ENCODE results near the gene SLC39A8. TPM values are rescaled to one million over a fixed set of nuclear protein-coding genes. Genes with fewer than 3 reads are reported as not detected.

SLC39A8 gene
- total and polyA plus RNA-seq, 9 of the 15 experiments (the other 6 are each of a cell fraction or from before 2014, with no cell fraction given): 8.2 to 30.3 (median 25.0) TPM

- TF ChIP-seq PKNOX1 (IDR thresholded peaks at IDR 0.05) (0 out of 2 replicates have a peak, but pooled peaks have one; percentile 17), ARID1B (IDR thresholded peaks at IDR 0.05) (peak; percentile 93), DPF2 (IDR thresholded peaks at IDR 0.05) (peak; percentile 84), POLR2G (IDR thresholded peaks at IDR 0.05; ENCODE audit: low read depth, low read length) (no peak), ZNF584 (CRISPR knock-in tag; IDR thresholded peaks at IDR 0.05; ENCODE audit: low read depth) (no peak), SMARCC2 (IDR thresholded peaks at IDR 0.05; ENCODE audit: low read depth) (peak; percentile 49; the same call in 1 of the 2 replicates), NR2C2 (CRISPR knock-in tag; IDR thresholded peaks at IDR 0.05) (no peak), NR2C2 (tag; IDR thresholded peaks at IDR 0.05) (peak; percentile 25; the same call in 1 of the 2 replicates), BHLHE40 (IDR thresholded peaks at IDR 0.05; ENCODE audit: low read length) (peak; percentile 81), THRAP3 (IDR thresholded peaks at IDR 0.05; ENCODE audit: borderline replicate concordance) (no peak), CBFA2T3 (IDR thresholded peaks at IDR 0.05) (peak; percentile 90), FOXK2 (conservative IDR thresholded peaks at IDR 0.05 in 1 of 2, IDR thresholded peaks at IDR 0.05 in 1 of 2; ENCODE audit: low read depth in 2 of 2) (0 out of 4 replicates have a peak, but pooled peaks of 1 of the 2 experiments have one; percentile 35), TEAD4 (IDR thresholded peaks at IDR 0.05; ENCODE audit: low read length) (peak; percentile 93), TEAD4 (CRISPR knock-in tag; IDR thresholded peaks at IDR 0.05; ENCODE audit: borderline replicate concordance) (no peak), TARDBP (IDR thresholded peaks at IDR 0.05) (no peak), ZEB2 (IDR thresholded peaks at IDR 0.05) (peak; percentile 77), PBX2 (CRISPR knock-in tag; IDR thresholded peaks at IDR 0.05; ENCODE audit: low read depth) (no peak), PBX2 (tag; conservative IDR thresholded peaks at IDR 0.05; ENCODE audit: low read depth) (no peak), SOX6 (IDR thresholded peaks at IDR 0.05) (peak; percentile 82), MEIS2 (IDR thresholded peaks at IDR 0.05; ENCODE audit: partially characterized antibody) (peak; percentile 28), KLF13 (tag; IDR thresholded peaks at IDR 0.05; ENCODE audit: borderline replicate concordance, low read depth) (no peak), SP2 (IDR thresholded peaks at IDR 0.05; ENCODE audit: extremely low read depth, low read depth, low read length, poor library complexity, severe bottlenecking) (no peak)
- TF ChIP-seq, protein P1, sequence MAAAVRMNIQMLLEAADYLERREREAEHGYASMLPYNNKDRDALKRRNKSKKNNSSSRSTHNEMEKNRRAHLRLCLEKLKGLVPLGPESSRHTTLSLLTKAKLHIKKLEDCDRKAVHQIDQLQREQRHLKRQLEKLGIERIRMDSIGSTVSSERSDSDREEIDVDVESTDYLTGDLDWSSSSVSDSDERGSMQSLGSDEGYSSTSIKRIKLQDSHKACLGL (CRISPR knock-in tag; IDR thresholded peaks at IDR 0.05; ENCODE audit: borderline replicate concordance, poor library complexity, severe bottlenecking): no peak
- TF ChIP-seq, protein P2, sequence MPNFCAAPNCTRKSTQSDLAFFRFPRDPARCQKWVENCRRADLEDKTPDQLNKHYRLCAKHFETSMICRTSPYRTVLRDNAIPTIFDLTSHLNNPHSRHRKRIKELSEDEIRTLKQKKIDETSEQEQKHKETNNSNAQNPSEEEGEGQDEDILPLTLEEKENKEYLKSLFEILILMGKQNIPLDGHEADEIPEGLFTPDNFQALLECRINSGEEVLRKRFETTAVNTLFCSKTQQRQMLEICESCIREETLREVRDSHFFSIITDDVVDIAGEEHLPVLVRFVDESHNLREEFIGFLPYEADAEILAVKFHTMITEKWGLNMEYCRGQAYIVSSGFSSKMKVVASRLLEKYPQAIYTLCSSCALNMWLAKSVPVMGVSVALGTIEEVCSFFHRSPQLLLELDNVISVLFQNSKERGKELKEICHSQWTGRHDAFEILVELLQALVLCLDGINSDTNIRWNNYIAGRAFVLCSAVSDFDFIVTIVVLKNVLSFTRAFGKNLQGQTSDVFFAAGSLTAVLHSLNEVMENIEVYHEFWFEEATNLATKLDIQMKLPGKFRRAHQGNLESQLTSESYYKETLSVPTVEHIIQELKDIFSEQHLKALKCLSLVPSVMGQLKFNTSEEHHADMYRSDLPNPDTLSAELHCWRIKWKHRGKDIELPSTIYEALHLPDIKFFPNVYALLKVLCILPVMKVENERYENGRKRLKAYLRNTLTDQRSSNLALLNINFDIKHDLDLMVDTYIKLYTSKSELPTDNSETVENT (CRISPR knock-in tag; IDR thresholded peaks at IDR 0.05): no peak
These were observed 2.7 kb downstream of the SLC39A8 start (continued) for GRCh38 chr4:102342404-102343074.
